ENCODE data around the gene TAMALIN.

The TAMALIN gene

GRCh38 chr12:52006726-52007157 is at the start of gene TAMALIN:
Gene TAMALIN (plus strand): TSS chr12:52006946. CDS start chr12:52007020, 74 bp downstream.
- Histone ChIP-seq H3K79me2 (ENCODE audit: insufficient read depth, low read length) (no peaks in the 10 kb centered on the region), H4K20me1 (ENCODE audit: insufficient read depth, low read length, poor library complexity, severe bottlenecking) (no peaks in the 10 kb centered on the region), H3K4me3 (ENCODE audit: low read length, poor library complexity, severe bottlenecking) (peak within 1 kb of the TSS; percentile 80), H3K9me2 (replicated peaks; ENCODE audit: low read depth, low read length) (no peaks in the 10 kb centered on the region), H3K4me2 (ENCODE audit: low read depth, low read length, poor library complexity, severe bottlenecking) (peak within 1 kb of the TSS; percentile 90), H3K9me3 (ENCODE audit: insufficient read depth, low read depth, low read length) (no peaks in the 10 kb centered on the region), H3K4me1 (ENCODE audit: insufficient read depth, low read length, poor library complexity, severe bottlenecking) (peaks cover 29% of the 10 kb centered on the region), H3F3A (ENCODE audit: low read depth) (no peaks in the 10 kb centered on the region), H3K27me3 (ENCODE audit: insufficient read depth, low read length, poor library complexity, severe bottlenecking) (peaks cover 4% of the 10 kb centered on the region), H3K36me3 (ENCODE audit: insufficient read depth, low read length) (no peaks in the 10 kb centered on the region), H2AFZ (ENCODE audit: low read length) (peak within 1 kb of the TSS; percentile 90), H3K9ac (ENCODE audit: low read depth, low read length, poor library complexity, severe bottlenecking) (peak within 1 kb of the TSS; percentile 72)
- no peak for TF ChIP-seq EZH2phosphoT487 (IDR thresholded peaks at IDR 0.05; ENCODE audit: borderline replicate concordance)
- TF ChIP-seq, protein P1, sequence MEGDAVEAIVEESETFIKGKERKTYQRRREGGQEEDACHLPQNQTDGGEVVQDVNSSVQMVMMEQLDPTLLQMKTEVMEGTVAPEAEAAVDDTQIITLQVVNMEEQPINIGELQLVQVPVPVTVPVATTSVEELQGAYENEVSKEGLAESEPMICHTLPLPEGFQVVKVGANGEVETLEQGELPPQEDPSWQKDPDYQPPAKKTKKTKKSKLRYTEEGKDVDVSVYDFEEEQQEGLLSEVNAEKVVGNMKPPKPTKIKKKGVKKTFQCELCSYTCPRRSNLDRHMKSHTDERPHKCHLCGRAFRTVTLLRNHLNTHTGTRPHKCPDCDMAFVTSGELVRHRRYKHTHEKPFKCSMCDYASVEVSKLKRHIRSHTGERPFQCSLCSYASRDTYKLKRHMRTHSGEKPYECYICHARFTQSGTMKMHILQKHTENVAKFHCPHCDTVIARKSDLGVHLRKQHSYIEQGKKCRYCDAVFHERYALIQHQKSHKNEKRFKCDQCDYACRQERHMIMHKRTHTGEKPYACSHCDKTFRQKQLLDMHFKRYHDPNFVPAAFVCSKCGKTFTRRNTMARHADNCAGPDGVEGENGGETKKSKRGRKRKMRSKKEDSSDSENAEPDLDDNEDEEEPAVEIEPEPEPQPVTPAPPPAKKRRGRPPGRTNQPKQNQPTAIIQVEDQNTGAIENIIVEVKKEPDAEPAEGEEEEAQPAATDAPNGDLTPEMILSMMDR (conservative IDR thresholded peaks at IDR 0.05; ENCODE audit: low read length) = 0 out of 2 replicates have a peak, but pooled peaks have one; percentile 14

DNA sequence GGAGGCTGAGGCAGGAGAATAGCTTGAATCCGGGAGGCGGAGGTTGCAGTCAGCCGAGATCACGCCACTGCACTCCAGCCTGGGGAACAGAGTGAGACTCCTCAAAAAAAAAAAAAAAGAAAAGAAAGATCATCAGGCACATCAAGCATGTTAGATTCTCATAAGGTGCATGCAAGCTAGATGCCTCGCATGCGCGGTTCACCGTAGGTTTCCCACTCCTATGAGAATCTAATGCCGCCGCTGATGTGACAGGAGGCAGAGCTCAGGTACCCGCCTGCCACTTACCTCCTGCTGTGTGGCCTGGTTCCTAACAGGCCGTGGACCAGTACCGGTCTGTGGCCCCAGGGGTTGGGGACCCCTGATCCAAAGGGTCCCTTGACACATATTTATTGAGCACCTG is 48.2 kb upstream of the TAMALIN start:
- Histone ChIP-seq H3K4me2 (ENCODE audit: low read depth, low read length, poor library complexity, severe bottlenecking) (no peak overlapping the region), H3F3A (ENCODE audit: low read depth) (no peaks in the 10 kb centered on the region), H3K27me3 (ENCODE audit: insufficient read depth, low read length, poor library complexity, severe bottlenecking) (no peaks in the 10 kb centered on the region), H3K9ac (ENCODE audit: low read depth, low read length, poor library complexity, severe bottlenecking) (no peak overlapping the region), H3K9me2 (replicated peaks; ENCODE audit: low read depth, low read length) (no peaks in the 10 kb centered on the region), H3K4me3 (ENCODE audit: low read length, poor library complexity, severe bottlenecking) (no peak overlapping the region), H2AFZ (ENCODE audit: low read length) (no peak overlapping the region), H3K9me3 (ENCODE audit: insufficient read depth, low read depth, low read length) (no peaks in the 10 kb centered on the region), H4K20me1 (ENCODE audit: insufficient read depth, low read length, poor library complexity, severe bottlenecking) (peaks cover 34% of the 10 kb centered on the region), H3K36me3 (ENCODE audit: insufficient read depth, low read length) (peaks cover 7% of the 10 kb centered on the region), H3K79me2 (ENCODE audit: insufficient read depth, low read length) (peaks cover 99% of the 10 kb centered on the region), H3K4me1 (ENCODE audit: insufficient read depth, low read length, poor library complexity, severe bottlenecking) (peaks cover 58% of the 10 kb centered on the region)
- TF ChIP-seq, protein P1 (conservative IDR thresholded peaks at IDR 0.05; ENCODE audit: low read length) = no peak
- TF ChIP-seq EZH2phosphoT487 (IDR thresholded peaks at IDR 0.05; ENCODE audit: borderline replicate concordance) = no peak

- Histone ChIP-seq H3K4me1 (ENCODE audit: insufficient read depth, low read length, poor library complexity, severe bottlenecking) (peaks cover 52% of the 10 kb centered on the region), H4K20me1 (ENCODE audit: insufficient read depth, low read length, poor library complexity, severe bottlenecking) (peaks cover 37% of the 10 kb centered on the region), H3K9me3 (ENCODE audit: insufficient read depth, low read depth, low read length) (no peaks in the 10 kb centered on the region), H3F3A (ENCODE audit: low read depth) (no peaks in the 10 kb centered on the region), H2AFZ (ENCODE audit: low read length) (no peak overlapping the region), H3K9ac (ENCODE audit: low read depth, low read length, poor library complexity, severe bottlenecking) (no peak overlapping the region), H3K9me2 (replicated peaks; ENCODE audit: low read depth, low read length) (no peaks in the 10 kb centered on the region), H3K36me3 (ENCODE audit: insufficient read depth, low read length) (peaks cover 10% of the 10 kb centered on the region), H3K4me2 (ENCODE audit: low read depth, low read length, poor library complexity, severe bottlenecking) (no peak overlapping the region), H3K79me2 (ENCODE audit: insufficient read depth, low read length) (peaks cover 99% of the 10 kb centered on the region), H3K27me3 (ENCODE audit: insufficient read depth, low read length, poor library complexity, severe bottlenecking) (no peaks in the 10 kb centered on the region), H3K4me3 (ENCODE audit: low read length, poor library complexity, severe bottlenecking) (no peak overlapping the region)
- TF ChIP-seq, protein P1 (conservative IDR thresholded peaks at IDR 0.05; ENCODE audit: low read length) = no peak
- TF ChIP-seq EZH2phosphoT487 (IDR thresholded peaks at IDR 0.05; ENCODE audit: borderline replicate concordance) = no peak
These were observed 47.5 kb upstream of the TAMALIN start for GRCh38 chr12:51959211-51959610.
